Stromal cell of bone marrow (primary cell): ENCODE measurements around the gene HMX1.

ENCODE experiments used
- DNase-seq: peaks from one replicate; pipeline ENCODE4 v3.0.0-alpha.2; 2012; ENCODE audit warnings: low read depth

Gene HMX1

DNA sequence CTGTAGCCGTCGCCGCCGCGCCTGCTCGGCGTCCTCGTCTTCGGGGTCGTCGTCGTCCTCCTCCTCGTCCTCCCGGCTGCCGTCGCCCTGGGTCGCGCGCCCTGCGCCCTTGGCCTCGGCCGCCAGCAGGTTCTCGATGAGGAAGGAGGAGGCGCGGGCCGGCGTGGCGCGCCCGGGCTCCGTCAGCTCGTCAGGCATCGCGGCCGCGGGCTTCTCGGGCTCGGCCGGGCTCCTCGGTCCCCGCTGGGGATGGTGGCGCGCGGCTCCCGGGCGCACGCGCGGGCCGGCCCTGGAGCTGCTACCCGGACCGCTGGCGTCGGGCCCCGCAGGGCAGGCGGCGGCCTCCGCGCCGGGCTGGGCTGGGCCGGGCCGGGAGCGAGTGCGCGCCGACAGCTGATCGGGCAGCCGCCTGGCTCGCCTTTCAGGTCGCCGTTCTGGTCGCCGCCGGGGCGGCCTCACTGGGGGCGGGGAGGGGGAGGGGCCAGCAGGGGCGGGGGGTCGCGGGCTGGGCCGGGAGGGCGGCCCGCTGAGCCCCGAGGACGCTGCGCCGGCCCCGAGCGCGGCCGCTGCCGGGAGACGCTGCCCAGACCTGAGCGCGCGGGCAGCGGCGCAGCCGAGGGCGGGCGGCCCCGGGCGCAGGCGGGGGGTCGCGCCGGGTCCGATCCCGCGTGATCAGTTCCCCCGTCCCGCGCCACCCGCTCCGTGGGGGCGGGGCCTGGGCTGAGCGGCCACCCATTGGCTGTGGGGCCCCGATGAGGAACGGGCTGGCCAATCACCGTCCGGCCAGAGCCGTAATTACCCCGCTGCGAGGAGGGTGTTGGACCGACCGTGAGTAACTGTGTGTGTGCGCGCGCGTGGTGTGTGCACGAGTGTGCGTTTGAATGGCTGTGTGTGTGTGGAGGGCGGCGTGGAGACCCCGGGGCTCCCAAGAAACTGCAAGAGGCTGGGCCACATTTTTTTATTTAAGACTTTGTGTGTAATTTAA lies at the start of gene HMX1:
TSS of gene HMX1 (minus strand) at position 423 of the 985 bp plus-strand sequence. CDS start at position 198, 225 bp downstream.
- no peak for DNase-seq

DNA sequence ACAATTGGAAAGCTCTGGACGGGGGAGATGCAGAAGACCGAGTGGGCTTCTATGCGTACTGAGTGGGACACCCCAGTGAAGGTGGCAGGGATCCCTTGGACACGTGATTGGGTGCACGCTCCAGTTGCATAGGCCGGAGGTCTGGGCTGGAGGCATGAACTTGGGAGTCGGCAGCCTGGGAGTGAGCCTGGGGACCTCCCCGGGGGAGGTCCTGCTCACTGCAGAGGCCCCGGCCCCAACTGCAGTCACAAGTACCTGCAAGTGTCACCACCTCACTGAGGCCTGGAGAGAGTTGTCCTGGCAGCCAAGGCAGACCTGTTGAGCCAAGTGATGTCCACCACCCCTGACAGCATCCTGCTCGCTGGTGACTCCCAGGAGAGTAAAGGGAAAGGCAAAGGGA lies 49.3 kb upstream of the HMX1 start:
- DNase-seq, result no peak

DNA sequence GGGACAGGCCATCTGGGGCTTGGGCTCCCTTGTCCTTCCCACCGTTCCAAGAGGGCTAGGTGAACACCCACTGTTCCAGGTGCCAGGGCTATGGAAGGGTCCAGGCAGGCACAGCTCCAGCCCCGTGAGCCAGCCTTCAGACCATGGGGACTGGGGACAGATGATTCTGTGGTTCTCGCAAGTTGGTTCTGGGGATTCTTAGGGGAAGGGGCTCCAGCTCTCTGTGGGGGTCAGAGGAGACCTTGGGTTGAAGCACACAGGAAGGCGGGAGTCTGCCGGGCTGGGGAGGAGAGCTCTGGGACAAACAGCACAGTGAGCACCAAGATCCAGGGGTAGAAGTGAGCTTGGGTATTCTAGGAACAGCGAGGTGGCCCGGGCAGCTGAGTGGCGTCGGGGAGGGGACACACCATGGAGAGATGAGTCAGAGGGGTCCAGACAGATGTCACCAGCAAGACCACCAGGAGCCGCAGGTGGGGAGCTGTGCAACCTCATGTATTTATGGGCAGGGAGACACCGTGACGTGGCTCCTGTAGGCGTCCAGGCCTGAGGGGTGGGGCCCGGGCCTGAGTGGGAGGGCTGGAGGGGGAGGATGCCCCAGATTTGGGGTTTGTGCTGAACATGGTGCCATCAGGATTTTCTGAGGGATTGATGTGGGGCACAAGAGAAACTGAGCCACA lies 48.8 kb upstream of the HMX1 start:
- DNase-seq, result no peak

DNA sequence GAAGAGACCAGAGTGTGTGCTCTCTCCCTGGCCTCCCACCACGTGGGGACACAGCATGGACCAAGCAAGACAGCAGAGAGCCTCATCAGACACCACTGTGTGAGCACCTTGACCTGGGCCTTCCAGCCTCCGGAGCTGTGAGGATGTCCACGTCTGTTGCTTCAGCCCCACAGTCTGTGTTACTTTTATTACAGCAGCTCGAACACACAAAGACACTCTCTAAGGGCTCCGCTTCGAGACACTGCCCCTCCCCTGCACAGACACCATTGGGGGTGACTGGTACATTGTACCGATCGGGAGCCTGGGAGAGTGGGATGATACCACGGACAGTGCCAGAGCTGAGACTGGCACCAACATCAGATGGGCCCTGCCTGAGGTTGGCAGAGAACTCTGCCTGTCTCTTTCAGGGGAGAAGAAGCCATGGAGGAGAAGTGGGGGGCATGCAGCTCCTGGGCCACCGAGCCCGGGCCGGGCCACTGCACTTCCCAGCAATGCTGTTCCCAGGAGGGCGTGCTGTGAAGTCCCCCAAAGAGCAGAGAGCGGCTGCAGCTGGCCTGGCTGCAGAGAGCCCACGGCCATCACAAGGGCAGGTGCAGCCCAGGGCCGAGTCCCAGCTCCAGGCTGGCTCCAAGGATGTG lies 48.1 kb upstream of the HMX1 start:
- DNase-seq, result no peak

DNA sequence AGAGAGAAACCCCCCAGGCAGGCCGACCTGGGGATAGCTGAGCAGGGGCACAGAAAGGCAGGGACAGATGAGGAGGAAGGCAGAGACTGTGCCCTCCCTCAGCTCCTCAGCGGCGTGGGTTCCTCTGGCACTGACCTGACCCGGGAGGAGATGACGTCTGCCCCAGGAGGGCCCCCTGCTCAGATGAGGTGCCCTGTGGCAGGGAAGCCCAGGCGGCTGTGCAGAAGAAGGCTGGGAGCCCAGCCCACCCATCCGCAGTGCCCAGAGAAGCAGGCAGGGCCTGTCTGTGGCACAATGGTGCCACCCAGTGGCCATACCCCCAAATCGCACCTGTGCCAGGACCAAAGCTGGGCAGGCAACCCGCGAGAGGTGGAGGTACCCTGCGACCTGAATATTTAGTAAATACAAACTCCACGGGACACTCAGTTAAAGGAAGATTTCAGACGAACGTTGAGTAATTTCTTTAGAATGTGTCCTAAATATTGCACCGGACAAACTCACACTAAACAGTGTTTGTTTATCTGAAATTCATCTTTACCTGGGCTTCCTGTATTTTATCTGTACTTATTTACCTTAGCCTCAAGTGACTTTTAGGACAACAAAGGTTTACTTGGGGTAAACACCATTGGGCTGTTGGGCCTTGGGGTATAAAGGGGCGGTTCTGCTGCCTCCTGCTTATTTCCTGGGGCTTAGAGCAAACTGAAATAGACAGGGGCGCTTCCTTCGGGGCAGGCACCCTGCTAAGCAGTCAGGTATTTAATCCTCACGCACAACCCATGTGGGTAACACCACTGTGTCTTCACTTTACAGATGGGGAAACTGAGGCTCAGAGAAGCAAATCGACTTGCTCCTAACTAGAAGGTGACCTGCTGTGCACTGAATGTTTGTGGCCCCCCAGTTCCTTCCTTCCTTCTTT lies 46.5 kb upstream of the HMX1 start:
- peak; percentile 2 for DNase-seq

DNA sequence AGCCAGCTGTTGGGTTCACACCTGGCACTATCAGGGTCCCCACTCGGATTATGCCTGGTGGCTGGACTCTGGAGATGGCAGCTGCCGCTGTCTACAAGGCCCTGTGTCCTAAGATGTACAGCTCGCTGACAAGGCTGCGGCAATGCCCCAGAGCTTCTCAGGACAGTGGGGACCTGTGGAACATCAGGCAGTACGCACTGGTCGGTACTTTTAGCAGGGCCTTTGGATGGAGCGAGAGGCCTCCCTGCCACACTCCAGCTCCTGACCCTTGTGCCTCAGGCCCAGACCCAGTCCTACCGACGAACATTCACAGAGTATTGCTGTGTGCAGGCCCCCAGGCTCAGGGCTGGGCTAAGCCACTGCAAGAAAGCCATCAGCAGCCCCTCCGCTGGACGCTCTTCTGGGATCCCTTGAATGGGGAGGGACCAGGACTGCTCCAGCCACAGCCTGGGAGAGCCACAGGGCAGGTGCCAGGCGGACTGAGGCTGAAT lies 45.7 kb upstream of the HMX1 start:
- no peak for DNase-seq

DNA sequence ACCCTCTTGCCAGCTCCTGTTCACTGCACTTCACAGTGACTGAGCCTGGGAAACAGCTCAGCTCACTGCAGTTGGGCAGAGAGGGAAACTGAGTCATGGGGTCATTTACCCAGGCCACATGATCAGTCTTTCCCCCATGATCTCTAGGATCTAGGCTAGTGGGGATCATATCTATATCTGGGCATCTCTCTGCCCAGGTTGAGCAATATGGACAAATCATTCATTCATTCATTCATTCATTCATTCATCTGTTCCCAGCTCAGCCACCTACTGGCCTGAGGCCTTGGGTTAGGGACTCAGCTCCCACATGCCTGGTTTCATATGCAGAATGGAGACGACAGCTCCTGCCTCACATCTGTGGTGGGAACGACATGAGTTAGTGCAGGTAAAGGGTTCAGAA lies 45.3 kb upstream of the HMX1 start:
- DNase-seq, result no peak

DNA sequence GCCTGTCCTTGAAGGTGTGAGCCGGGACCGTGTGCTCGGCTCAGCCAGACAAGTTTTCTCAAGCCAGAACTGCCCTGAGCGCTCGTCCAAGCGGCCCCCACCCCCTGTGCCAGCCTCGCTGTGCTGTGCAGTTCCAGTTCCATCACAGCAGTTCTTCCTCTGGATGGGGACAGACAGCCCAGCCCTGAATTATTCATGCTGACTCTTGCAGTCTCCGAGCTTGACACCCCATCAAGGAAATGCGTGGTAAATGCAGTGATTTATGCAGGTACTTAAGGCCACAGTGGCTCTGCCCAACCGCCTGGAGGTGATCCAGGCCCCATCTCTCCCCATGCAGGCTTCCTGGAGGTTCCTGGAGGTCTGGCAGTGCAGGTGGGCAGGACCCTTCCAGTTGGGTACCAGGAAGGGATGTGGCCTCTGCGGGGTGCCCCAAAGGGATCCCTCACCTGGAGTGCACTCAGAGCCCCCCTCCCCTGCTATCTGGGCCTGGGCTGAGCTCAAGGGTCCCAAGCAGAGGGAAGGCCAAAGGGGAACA lies 44.8 kb upstream of the HMX1 start:
- DNase-seq, result no peak

DNA sequence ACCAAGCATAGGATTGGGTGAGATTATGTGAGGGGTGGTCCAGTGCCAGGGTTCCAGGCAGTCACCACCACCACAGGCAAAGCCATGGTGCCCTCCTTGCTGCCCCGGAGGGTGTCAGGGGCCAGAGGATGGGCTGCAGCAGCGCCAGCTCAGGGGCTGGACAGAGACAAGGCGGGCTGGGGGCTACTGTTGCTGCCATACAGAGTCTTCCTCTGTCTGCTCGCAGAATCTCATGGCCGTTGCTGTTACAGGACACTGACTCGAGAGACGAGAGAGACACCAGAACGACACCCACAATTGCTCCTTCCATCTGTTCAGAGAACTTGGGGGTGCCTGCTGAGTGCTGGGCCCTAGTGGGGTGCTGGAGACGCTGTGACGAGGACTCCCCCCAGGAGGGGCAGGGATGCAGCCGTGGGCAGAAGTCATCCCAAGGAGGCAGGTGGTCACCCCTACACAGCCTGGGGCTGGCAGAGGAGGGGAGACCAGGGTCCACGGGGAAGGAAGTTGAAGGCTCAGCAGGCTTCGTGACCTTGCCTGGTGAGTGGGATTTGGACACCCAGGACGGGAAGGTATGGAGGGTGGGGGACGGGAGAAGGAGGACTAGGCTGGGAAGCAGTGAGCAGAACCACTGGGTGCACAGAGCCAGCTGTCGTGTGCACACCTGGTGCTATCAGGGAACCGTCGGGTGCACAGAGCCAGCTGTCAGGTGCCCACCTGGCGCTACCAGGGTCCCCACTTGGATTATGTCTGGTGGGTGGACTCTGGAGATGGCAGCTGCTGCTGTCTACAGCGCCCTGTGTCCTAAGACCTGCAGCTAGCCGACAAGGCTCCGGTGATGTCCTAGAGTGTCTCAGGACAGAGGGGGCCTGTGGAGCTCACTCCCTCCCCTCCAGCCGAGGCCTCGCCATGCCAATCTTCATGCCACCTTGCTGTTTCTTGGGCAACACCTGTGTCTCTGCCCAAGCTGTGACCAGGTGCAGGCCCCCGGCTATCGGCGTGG lies 43.9 kb upstream of the HMX1 start:
- DNase-seq, result no peak

DNA sequence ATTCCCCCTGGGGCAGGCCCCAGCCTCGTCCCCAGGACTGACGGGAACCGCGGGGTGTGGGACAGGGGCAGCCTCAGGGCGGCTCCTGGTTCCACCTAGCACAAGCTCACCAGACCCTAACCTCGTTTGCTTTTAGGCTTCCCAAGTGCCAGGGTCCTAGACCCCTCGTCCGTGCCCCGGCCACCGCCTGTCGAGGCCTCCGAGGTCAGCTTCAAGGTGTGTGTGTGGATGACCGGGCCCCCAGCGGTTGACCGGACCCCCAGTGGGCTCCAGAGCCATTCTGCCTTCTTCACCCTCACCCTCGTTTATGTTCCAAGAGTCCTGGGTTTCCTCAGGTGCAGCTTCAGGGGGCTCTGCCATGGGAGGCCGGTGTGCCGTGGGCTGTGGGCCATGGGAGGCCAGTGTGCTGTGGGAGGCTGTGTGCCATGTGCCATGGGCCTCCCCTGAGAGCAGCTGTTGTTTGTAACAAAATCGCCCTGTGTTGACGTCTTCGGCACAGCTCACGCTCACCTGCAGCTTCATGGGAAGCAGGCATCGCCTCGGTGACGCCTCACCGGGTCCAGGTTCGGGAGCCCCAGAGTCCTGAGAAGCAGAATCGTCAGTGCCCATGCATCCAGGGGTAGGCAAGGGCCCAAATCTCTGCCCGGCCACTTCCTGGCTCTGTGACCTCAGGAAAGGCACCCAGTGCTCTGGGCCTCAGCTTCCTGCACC lies 43.0 kb upstream of the HMX1 start:
- no peak for DNase-seq

DNA sequence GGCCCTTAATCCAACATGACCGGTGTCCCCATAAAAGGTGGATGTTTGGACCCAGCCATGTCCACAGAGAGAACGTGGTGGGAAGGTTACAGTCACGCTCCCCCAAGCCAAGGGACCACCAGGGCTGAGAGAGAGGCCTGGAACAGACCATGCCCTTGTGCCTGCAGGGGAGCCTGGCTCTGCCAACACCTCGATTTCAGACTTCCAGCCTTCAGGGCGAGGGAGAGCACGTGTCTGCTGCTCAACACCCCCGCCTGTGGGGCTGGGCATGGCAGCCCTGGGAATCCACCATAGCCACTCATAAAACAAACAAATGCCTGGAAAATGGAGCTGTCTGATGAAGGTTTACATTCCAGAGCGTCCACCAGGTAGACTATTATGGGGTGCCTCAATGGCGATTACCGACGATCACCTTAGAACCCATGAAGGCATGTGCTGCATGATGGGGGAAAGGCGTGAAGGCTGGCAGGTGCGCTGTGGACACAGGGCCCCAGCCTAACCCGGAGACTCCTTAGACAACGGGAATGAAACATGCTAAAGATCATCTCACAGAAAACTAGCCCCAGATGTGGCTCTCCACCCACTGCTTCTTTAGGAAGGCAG lies 42.3 kb upstream of the HMX1 start:
- DNase-seq, result no peak

DNA sequence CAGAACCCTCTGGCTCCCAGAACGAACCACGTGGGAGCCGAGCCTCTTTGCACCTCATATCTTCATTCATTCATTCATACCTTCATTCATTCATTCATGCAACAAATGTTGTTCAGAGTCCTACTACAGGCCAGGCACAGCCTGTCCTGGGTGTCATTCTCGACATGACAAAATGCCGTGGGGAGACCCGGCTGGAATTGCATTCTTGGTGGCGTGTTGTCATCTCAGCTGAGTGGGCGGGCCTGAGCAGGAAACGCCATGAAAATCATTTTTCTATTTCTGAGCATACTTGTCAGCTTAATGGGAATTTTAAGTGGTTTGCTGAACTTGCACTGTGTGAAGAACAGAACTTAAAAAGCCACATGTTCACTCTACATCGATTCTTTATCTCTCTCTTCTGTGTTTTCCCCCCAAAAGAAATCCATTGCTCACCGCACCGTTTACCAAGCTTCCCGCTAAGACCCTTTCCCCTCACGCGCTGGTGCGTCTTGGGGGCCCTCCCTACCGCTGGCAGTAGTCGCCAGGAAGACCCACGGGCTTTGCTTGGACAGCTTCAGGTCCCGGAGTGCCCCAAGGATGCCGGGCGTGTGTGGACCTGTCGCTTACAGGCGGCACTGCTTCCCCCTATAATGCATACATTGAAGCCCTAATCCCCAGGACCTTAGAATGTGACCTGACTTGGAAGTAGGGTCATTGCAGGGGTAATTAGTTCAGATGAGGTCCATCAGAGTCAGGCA lies 41.6 kb upstream of the HMX1 start:
- no peak for DNase-seq

DNA sequence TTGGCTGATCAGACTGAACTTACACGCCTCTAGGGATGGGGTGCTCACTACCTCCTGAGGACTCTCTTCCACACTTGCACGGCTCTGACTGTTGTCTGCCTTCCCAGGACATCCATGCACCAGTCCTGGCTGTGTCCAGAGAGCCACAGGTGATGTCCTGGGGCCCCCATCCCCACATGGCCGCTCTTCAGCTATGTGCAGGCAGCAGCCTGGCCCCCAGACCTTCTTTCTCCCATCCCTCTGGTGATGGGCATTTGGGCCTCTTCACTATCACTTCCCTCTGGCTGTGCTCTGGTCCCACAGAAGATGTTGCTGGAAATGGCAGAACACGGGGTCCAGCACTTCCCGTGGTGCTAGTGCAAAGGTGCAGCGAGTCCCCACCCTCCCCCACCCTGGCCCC lies 40.9 kb upstream of the HMX1 start:
- DNase-seq, result no peak

DNA sequence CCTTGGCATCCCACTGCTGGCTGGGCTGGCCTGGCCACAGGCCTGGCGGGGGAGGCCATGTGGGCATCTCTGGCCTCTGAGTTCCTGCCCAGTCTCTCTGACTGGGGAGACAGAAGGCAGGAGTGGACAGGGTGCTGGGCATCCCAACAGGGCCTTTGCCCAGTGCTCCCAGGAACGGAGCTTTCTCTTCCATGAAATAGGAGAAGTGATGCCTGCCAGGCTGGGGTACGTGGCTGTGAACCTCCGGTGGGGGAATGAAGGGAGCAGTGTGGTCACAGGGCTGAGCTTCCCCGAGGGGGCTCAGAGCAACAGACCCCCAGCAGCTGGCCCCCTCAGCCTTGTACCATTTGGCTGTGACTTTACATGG lies 40.4 kb upstream of the HMX1 start:
- no peak for DNase-seq

DNA sequence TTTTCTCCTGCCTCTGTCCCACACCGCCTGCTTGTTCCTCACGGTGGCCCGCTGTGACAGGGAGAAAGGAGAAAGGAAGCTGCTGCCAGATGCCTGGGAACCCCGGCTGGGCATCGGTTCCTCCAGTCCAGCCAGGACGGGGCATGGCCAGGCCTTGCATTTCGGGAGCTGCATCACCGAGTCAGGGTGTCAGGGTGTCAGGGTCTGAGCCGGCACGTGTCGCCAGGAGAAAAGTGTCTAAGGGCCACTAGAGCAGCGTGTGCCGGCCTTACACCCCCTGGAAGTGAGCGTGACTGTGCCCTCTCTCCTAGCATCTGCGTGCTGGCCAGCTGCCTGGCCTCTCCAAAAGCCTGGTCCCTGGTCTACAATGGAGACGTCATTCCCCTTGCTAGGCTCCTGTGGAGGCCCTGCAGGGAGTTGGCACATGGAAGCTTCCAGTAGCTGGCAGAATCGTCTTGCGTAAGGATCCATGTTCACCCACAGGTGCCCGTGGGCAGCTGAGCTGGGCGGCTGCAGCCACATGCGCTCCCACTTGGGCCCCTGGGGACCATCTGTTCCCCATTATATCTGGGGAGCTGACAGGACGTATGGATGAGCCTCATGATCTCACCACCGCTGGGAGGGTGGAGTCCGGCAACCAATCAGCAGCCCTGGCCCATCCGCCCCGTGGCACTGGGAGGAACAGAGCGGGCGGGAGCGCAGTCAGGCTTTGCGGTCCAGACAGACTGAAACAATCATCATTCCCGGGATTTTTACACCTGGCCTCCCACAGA lies 39.9 kb upstream of the HMX1 start:
- no peak for DNase-seq

DNA sequence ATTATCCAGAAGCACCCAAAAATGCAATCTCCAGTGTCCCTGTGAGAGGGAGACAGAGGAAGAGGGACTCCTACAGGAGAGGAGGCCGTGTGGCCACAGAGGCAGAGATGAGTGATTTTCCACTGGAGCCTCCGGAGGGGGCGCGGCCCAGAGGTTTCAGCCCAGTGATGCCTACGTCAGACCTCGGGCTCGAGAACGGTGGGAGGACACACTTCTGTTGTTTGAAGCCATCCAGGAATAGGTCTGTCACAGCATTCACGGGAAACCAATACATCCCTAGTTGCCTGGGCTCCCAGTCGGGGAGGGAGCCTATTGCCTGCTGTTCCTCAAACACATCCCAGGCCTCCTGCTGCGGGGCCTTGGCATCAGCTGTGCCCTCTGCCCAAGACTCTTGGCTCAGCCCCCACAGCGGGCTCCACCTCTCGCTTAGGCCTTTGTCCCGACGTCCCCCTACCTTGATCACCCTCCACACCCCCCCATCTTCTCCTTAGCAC lies 39.2 kb upstream of the HMX1 start:
- no peak for DNase-seq

DNA sequence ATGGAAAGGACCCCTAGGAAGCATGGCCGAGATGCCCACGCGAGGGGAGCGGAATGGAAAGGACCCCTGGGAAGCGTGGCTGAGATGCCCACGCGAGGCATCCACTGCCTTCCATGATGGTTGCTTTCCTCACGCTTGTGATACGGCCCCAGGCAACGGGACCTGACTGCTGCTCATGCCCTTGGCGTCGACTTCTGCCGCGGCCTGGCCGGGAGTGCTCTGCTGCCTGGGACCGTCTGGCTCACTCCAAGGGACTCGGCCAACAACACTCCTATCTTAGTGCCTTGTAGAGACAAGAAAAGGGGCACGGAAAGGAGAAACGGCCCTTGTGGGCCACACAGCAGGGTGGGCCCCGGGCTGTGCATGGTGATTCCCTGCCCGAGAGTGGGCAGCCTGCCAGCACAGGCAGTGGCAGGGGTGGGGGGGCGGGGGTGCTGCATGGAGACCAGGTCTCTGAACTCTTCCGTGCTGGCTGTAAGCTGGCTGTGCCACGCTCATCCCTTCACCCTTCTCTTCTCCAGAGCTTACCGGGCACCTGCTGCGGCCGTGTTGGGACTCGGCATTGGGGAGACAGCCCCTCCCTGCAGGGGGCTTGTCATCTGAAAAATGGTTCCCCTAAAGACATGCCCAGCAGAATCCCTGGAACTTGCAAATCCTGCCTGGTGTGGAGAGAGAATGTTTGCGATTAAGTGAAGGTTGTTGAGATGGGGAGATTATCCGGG lies 38.6 kb upstream of the HMX1 start:
- no peak for DNase-seq
